Measurements from ENCODE around the gene ANKHD1.
A peak's percentile ranks its signal among the peaks of the same experiment; 100 is the strongest.

The ANKHD1 gene, protein sequence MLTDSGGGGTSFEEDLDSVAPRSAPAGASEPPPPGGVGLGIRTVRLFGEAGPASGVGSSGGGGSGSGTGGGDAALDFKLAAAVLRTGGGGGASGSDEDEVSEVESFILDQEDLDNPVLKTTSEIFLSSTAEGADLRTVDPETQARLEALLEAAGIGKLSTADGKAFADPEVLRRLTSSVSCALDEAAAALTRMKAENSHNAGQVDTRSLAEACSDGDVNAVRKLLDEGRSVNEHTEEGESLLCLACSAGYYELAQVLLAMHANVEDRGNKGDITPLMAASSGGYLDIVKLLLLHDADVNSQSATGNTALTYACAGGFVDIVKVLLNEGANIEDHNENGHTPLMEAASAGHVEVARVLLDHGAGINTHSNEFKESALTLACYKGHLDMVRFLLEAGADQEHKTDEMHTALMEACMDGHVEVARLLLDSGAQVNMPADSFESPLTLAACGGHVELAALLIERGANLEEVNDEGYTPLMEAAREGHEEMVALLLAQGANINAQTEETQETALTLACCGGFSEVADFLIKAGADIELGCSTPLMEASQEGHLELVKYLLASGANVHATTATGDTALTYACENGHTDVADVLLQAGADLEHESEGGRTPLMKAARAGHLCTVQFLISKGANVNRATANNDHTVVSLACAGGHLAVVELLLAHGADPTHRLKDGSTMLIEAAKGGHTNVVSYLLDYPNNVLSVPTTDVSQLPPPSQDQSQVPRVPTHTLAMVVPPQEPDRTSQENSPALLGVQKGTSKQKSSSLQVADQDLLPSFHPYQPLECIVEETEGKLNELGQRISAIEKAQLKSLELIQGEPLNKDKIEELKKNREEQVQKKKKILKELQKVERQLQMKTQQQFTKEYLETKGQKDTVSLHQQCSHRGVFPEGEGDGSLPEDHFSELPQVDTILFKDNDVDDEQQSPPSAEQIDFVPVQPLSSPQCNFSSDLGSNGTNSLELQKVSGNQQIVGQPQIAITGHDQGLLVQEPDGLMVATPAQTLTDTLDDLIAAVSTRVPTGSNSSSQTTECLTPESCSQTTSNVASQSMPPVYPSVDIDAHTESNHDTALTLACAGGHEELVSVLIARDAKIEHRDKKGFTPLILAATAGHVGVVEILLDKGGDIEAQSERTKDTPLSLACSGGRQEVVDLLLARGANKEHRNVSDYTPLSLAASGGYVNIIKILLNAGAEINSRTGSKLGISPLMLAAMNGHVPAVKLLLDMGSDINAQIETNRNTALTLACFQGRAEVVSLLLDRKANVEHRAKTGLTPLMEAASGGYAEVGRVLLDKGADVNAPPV (N-terminal part only)

DNA sequence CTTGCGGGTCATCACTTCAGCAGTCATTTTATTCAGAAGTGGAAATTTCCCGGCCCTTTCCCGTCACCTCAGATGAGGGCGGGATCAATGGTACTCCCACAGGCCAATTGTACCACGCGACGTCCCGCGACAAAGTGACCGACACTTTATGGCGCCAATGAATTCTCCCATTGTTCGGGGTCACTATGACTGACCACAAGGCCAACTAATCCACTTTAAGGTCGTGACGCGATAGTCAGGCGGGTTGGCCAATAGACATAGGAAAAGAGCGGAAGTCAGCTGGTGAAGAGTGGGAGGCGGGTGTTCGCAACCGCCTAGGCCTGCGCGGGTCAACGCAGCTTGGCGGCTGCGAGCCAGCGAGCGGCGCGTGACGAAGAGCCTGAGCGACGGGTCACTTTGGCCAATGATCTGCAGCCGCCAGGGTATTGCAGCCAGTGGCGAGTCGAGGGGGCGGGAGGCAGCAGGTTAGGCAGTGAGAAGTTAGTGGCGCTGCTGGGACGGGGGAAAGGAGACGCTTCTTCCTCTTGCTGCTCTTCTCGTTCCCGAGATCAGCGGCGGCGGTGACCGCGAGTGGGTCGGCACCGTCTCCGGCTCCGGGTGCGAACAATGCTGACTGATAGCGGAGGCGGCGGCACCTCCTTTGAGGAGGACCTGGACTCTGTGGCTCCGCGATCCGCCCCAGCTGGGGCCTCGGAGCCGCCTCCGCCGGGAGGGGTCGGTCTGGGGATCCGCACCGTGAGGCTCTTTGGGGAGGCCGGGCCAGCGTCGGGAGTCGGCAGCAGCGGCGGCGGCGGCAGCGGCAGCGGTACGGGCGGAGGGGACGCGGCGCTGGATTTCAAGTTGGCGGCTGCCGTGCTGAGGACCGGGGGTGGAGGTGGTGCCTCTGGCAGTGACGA lies at the start of gene ANKHD1:
ANKHD1 (plus strand) TSS at position 472 of the 896 bp plus-strand sequence; CDS start at position 607, 135 bp downstream.
- peak; percentile 93 for DNase-seq (ENCODE audit: low spot score)

DNA sequence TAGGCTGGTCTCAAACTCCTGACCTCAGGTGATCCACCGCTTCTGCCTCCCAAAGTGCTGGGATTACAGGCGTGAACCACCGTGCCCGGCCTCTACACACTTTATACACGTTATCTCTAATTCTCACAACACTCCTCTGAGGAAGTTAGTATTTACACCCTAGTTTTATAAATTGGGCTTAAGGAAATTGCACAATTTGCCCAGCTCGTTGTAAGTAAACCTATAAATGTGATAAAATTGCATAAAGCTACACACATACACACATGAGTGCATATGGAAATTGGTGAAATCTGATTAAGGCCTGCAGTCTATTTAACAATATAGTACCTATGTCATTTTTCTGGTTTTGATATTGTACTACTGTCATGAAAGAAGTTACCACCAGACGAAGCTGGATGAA lies 46.1 kb upstream of the ANKHD1 start:
- no peak for DNase-seq (ENCODE audit: low spot score)

DNA sequence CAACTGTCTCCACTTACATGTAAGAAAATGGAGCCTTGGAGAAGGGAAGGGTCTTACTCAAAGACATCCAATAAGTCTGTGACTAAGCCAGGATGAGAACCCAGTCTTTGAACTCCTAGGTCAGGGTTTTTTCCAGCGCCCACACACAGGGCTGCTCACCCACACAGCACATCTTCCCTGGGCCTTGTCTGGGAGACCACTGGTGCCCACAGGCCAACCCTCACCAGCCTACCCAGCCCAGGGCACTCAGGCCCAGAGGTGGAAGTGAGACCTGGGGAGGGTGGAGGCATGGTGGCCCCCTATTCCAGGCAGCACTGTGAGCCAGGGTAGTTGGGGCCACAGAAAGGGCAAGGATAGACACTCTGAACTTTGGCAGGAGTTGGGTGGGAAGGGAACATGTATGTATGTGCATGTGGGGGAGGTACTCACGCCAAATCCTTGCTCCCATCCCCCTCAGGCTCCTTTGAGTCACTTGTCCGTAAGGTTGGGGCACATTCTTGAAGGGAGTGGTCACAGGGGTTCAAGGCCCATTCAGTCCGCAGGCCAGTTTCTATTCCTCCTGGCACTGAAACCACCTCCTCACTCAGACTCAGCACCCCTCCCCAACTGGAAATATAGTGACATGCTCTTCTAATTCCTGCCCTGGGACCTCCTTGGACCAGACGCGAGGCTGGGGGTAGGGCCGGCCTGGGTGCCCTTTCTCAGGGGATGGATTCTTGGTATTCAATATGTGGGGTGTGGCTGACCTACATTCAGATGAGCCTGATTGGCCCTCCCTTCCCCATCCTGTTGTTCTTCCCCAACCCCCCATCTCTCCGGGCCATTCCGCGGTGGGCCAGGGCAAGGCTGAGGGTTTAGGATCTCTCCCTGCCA lies 44.5 kb upstream of the ANKHD1 start:
- DNase-seq (ENCODE audit: low spot score): no peak

DNA sequence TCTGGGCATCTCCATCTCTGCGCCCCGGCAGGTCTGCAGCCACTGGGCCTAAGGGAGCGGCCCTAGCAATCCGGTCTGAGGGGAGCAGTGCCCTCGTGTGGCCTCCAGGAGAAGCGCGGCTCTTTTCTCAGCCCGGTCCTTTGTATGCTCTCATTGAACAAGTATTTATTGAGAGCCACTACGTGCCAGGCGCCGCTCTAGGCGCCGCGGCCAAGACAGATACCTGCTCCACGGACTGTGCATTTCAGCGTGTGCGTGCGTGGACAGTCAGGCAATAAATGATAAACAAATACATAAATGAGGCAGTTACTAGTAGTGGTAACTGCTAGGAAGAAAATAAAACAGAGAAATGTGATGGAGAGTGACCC lies 43.9 kb upstream of the ANKHD1 start:
- DNase-seq (ENCODE audit: low spot score): peak; percentile 89

DNA sequence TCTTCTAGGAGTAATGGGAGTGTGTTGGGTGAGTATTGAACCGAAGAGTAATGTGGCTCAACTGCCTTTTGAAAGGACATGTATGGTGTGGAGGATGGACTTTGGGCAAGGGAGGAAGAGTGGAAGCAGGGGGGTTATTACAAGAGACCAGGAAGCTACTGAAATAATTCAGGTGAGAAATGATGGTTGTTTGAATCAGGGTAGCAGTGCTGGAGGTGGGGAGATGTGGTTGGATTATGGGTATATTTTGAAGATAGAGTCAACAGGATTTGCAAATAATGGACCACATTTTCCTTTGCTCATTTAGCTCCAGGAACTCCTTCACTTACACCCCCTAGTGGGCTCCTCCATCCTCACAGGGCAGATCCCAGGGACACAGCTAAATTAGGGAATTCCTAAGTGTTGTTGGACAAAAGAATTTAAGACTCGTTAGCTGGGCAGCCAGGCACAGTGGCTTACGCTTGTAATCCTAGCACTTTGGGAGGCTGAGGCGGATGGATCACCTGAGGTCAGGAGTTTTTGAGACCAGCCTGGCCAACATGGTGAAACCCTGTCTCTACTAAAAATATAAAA lies 42.8 kb upstream of the ANKHD1 start:
- peak; percentile 55 for DNase-seq (ENCODE audit: low spot score)

DNA sequence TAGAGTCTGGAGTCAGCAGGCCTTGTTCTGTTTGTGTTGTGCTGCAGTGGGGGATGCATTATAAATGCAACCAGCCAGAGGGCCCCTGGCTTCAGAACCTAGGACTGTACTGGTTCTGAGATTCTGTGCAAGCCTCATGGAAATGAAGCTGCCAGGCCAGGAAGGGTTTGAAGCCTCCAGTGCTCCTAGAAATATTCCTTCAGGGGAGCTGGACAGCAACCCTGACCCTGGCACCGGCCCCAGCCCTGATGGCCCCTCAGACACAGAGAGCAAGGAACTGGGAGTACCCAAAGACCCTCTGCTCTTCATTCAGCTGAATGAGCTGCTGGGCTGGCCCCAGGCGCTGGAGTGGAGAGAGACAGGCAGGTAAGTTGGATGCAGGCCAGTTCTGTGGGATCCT lies 41.5 kb upstream of the ANKHD1 start, which contains the start of gene SLC4A9:
SLC4A9 (plus strand) TSS at position 94 of the 400 bp plus-strand sequence; CDS start at position 137, 43 bp downstream.
- DNase-seq (ENCODE audit: low spot score): no peak

DNA sequence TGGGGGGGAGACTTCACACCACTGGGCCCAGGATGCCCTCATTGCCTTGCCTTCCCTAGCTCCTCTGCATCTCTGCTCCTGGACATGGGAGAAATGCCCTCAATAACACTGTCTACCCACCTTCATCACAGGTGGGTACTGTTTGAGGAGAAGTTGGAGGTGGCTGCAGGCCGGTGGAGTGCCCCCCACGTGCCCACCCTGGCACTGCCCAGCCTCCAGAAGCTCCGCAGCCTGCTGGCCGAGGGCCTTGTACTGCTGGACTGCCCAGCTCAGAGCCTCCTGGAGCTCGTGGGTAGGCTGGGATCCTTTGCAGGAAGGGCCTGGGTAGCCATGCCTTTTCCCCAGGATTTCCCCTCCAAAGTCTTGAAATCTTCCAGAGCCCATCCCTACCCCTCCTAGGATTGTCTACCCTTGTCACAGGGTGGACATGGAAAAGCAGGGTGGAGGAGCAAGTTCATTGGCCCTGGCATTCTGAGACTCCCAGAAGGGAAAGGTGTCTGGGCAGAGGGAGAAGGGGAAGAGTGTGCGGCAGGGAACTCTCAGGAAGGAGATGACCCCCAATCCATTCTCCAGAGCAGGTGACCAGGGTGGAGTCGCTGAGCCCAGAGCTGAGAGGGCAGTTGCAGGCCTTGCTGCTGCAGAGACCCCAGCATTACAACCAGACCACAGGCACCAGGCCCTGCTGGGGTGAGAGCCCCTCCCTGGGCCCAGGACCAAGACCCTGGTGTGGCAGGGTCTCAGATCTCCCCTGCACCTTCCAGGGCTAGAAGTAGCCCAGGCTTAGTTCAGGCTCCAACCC lies 40.8 kb upstream of the ANKHD1 start:
- no peak for DNase-seq (ENCODE audit: low spot score)

DNA sequence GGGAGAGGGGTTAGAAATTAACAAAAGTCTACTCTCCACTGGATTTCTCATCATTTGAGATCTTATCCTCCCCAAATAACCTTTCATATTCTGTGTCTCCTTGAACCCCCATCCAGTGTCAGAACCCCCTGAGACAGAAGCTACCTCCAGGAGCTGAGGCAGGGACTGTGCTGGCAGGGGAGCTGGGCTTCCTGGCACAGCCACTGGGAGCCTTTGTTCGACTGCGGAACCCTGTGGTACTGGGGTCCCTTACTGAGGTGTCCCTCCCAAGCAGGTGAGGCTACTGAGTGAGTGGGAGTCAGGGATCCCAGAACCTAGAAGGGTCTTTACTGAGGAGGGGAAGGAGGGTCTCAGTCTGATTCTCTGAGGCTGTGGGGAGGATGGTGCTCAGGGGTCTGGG lies 39.7 kb upstream of the ANKHD1 start:
- no peak for DNase-seq (ENCODE audit: low spot score)

DNA sequence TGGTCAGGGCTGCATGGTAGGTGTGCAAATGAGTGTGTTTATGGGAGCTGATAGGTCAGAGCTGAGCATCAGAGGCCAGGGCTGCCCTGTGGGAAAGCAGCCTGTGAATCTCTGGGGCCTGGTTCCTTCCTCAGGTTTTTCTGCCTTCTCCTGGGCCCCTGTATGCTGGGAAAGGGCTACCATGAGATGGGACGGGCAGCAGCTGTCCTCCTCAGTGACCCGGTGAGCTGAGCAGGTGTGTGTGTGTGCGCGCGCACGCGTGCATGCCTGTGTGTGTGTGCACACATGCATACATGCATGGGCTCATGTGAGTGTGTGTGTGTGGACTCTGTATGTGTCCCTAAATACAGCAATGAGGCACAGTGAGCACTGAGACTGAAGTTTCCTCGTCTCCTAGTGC lies 39.3 kb upstream of the ANKHD1 start:
- DNase-seq (ENCODE audit: low spot score): no peak

DNA sequence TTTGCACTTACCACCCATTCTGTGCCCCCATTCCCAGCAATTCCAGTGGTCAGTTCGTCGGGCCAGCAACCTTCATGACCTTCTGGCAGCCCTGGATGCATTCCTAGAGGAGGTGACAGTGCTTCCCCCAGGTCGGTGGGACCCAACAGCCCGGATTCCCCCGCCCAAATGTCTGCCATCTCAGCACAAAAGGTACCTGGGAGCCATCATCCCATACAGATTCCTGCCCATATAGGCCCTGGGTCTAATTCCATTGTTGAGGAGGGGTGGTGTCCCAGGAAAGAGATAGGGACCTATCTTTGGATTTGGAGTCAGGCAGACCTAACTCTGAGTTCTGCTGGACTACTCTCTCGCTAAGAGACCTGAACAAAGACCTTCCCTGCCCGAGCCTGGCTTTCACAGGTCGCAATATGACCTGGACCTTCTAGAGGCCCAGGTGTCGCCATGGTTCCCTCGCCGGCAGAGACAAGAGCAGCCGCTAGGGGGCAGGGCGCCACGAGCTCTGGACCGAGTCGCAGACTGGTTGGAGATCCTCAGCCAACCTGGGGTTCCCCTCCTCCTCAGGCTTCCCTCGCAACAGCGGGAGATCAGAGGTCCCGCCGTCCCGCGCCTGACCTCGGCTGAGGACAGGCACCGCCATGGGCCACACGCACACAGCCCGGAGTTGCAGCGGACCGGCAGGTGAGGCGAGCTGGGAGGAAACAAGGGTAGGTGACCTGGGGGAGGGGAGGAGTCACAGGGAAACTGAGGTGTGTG lies 38.6 kb upstream of the ANKHD1 start:
- peak; percentile 89 for DNase-seq (ENCODE audit: low spot score)

DNA sequence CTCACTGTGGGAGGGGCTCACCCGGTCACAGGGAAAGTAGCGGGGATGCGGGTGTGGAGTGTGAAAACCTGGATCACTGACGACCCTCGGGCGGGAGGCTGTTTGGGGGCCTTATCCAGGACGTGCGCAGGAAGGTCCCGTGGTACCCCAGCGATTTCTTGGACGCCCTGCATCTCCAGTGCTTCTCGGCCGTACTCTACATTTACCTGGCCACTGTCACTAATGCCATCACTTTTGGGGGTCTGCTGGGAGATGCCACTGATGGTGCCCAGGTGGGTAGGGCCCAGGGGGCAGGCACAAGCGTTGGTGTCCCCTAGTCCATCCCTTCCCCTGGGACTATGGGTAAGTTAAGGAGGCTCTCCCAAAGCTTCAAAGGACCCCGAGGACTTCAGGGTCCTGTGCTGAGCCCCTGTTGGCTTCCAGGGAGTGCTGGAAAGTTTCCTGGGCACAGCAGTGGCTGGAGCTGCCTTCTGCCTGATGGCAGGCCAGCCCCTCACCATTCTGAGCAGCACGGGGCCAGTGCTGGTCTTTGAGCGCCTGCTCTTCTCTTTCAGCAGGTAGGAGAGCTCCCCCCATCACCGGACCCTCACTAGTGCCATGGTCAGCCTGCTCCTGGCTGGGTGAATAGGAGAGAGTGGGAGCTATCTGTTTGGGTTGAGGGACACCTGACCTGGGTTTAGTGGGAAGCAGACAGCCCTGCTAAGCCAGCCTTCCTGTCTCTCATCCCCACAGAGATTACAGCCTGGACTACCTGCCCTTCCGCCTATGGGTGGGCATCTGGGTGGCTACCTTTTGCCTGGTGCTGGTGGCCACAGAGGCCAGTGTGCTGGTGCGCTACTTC lies 37.8 kb upstream of the ANKHD1 start:
- no peak for DNase-seq (ENCODE audit: low spot score)

DNA sequence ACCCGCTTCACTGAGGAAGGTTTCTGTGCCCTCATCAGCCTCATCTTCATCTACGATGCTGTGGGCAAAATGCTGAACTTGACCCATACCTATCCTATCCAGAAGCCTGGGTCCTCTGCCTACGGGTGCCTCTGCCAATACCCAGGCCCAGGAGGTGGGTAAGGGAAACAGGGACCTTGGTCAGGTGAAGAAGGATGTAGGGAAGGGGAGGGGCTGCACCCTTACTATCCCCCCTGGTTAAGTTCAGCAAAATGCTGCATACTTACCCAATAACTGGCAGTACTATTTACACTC lies 37.2 kb upstream of the ANKHD1 start:
- DNase-seq (ENCODE audit: low spot score): no peak

DNA sequence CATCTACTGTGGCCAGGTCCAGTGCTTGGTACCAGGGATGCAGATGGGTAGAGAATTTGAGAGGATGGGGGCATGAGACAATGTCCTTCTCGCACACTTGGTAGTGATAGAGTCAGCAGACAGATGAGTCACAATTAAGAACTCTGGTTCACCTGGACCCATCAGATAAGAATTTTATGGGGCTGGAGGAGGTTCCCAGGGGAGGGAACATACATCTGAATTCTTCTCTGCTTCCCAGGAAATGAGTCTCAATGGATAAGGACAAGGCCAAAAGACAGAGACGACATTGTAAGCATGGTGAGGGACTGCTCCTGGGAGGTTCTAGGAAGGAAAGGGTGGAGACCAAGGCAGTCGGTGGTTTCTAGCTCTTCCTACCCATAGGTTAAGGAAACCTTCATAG lies 36.4 kb upstream of the ANKHD1 start:
- no peak for DNase-seq (ENCODE audit: low spot score)

DNA sequence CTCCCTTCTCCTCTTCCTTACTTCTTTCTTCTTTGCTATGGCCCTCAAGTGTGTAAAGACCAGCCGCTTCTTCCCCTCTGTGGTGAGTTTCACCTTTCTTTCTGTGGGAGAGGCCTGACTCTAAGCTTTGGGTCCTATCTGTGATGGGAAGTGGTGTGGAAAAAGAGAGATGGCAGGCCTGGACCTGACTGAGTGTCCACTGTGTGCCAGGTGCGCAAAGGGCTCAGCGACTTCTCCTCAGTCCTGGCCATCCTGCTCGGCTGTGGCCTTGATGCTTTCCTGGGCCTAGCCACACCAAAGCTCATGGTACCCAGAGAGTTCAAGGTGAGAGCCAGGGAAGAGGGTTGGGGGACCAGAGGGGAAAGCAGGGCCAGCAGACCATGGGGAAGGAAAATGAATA lies 35.7 kb upstream of the ANKHD1 start:
- DNase-seq (ENCODE audit: low spot score): no peak

DNA sequence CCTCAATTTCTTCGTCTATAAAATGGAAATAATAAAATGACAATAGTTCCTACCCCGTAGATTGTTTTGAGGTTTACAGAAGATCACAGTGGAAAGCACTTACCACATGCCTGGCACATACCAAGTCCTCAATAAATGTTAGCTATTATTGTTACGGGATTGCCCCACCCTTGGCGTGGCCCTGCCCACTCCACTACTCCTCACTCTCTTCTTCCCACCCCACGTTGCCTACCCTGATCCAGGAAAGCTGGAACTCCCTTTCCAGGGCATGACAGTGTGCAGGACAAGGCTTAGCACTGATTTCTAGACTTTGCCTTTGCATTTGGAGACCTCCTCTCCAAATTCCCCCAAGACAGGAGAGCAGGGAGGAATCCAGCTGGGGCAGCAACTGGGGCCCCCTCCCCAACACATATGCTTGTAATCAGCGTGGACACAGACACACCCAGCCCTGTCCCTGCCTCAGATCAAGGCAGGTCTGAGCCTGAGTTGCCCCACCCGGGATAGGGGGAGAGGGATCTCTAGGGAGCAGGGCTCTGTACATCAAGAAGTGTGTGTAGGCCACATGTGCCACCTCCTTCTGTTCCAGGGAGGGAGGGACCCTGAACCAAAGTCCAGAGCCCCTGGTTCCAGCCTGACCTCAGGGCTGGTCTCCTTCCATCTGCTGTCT lies 34.9 kb upstream of the ANKHD1 start:
- no peak for DNase-seq (ENCODE audit: low spot score)

DNA sequence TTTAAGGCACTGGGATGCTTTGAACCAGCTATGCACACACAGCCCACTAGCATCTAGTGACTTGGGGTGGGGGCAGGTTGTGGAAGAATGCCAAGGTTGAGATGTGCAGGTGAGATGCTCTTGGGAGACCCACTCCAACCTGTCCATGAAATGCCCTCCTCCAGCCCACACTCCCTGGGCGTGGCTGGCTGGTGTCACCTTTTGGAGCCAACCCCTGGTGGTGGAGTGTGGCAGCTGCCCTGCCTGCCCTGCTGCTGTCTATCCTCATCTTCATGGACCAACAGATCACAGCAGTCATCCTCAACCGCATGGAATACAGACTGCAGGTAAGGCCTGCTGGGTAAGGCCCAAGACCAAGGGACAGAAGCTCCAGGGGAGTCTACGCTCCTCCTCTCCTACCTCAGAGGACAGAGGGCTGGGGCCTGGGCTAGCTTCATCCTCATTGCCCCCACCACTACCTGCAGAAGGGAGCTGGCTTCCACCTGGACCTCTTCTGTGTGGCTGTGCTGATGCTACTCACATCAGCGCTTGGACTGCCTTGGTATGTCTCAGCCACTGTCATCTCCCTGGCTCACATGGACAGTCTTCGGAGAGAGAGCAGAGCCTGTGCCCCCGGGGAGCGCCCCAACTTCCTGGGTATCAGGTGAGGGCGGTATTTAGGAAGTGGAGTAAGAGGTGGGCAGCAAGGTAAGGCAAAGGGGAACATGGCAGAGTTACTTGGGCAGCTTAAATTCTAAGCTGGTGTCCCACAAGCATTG lies 34.2 kb upstream of the ANKHD1 start:
- no peak for DNase-seq (ENCODE audit: low spot score)
